ENCODE data around the gene MAST4. TPM values are rescaled to one million over a fixed set of nuclear protein-coding genes. Genes with fewer than 3 reads are reported as not detected.

The MAST4 gene
- total RNA-seq, 1 donor, result 23.2 TPM

DNA sequence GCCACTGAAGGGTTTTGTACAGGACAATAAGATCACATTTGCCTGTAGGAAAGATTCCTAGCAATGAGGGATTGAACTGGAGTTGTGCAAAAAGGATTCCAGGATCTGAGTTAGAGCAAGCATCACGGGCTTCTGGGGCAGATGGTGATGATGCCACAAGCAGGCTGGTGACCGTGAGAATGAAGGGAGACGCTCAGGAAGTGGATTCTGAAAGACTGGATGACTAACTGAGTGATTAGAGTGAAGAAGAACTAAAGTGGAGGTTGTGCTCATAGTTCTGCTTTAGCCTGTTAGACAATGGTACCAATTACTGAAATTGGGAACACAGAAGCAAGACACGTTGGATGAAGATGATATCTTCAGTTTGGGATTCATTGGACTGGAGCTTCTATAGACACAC lies 432.2 kb downstream of the MAST4 start:
- DNase-seq (ENCODE audit: low read depth), result no peak
- TF ChIP-seq, protein P1, sequence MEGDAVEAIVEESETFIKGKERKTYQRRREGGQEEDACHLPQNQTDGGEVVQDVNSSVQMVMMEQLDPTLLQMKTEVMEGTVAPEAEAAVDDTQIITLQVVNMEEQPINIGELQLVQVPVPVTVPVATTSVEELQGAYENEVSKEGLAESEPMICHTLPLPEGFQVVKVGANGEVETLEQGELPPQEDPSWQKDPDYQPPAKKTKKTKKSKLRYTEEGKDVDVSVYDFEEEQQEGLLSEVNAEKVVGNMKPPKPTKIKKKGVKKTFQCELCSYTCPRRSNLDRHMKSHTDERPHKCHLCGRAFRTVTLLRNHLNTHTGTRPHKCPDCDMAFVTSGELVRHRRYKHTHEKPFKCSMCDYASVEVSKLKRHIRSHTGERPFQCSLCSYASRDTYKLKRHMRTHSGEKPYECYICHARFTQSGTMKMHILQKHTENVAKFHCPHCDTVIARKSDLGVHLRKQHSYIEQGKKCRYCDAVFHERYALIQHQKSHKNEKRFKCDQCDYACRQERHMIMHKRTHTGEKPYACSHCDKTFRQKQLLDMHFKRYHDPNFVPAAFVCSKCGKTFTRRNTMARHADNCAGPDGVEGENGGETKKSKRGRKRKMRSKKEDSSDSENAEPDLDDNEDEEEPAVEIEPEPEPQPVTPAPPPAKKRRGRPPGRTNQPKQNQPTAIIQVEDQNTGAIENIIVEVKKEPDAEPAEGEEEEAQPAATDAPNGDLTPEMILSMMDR (IDR thresholded peaks at IDR 0.05; ENCODE audit: insufficient read depth, low read length), result no peak
- H3K4me3 ChIP-seq (ENCODE audit: low read depth, low read length), result no peak overlapping the region

DNA sequence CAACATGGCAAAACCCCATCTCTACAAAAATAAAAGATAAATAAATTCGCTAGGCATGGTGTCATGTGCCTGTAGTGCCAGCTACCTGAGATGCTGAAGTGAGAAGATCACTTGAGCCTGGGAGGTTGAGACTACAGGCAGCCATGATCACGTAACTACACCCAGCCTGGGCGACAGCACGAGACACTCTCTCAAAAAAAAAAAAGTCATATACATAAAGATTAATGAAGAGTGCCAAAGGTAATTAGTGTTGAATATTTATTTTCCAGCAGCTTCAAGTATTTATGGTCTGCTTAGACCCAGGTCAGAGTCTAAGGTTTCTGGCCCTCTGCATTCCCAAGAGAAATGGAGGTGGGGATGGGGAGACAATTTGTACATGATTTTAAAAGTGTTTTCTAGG lies 432.7 kb downstream of the MAST4 start:
- no peak for DNase-seq (ENCODE audit: low read depth)
- no peak overlapping the region for H3K4me3 ChIP-seq (ENCODE audit: low read depth, low read length)
- TF ChIP-seq, protein P1 (IDR thresholded peaks at IDR 0.05; ENCODE audit: insufficient read depth, low read length), result no peak

DNA sequence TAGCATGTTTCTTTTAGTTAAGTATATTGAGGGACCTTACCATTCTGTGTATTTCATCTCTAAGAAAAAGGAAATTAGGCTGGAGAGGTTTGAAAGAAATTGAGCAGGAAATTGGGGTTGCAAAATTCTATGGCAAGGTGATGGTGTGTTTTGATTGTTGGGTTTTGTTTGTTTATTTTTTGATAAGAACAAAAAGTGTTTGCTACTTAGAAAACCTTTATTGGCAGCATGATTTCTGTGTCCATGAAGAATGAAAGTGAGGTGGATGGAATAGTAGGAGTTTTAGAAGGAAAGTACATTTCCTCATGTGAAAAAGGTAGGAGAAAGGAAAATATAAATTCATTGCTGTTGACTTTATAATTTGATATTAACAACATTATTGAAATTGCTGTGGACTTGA lies 433.3 kb downstream of the MAST4 start:
- DNase-seq (ENCODE audit: low read depth), result no peak
- TF ChIP-seq, protein P1 (IDR thresholded peaks at IDR 0.05; ENCODE audit: insufficient read depth, low read length), result no peak
- H3K4me3 ChIP-seq (ENCODE audit: low read depth, low read length), result no peak overlapping the region

DNA sequence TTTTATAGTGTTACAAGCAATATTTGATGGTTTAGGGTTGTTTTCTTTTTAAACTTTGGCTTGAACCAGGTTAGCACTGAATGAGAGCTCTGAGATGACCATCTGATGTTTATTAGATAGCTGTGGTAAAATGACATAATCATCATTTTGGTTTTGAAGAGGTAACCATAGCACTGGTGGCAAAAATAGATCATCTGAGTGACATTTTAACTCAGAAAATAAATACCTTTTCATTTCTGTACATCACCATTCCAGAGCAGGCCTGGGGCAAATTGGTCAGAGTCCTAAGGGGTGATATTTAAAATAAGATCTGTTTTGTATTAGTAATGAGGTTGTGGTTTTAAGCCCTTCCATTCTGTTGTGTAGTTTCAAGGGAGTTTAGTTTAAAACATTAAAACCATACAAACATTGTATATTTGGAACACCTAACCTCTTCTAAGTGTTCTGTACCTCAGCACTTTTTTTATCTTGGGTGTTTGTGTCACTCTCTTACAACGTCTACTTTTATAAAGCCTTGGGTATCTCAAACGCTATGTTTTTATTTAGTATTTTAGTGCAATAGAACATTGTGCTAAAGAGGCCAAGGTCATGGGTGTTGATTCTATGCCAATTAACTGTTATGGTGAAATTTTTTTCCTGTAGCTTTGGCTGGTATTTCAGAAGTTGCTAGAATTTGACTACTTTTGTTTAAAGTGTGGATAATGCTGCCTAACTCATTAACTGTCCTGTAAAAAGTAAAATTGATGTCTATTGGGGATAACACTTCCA lies 434.3 kb downstream of the MAST4 start:
- H3K4me3 ChIP-seq (ENCODE audit: low read depth, low read length), result no peak overlapping the region
- TF ChIP-seq, protein P1 (IDR thresholded peaks at IDR 0.05; ENCODE audit: insufficient read depth, low read length), result no peak
- no peak for DNase-seq (ENCODE audit: low read depth)

DNA sequence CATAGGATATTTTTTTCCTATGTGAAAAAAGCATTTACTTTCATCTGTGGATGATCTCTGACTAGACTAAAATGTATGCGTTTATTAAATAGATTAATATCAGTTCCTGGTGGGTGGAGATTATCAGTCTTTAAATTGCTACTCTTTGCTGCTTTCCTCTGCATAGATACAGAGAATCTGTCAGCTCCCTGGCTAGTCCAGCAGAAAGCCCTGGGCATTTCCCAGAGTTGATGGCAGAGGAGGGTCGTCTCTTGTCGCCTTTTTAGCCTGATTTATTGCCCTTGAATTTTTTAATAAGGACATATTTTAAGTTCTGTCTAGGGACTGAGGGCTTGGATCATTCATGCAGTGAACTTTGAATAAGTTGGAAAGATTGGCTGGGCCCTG lies 434.9 kb downstream of the MAST4 start:
- TF ChIP-seq, protein P1 (IDR thresholded peaks at IDR 0.05; ENCODE audit: insufficient read depth, low read length), result no peak
- DNase-seq (ENCODE audit: low read depth), result no peak
- H3K4me3 ChIP-seq (ENCODE audit: low read depth, low read length), result no peak overlapping the region

DNA sequence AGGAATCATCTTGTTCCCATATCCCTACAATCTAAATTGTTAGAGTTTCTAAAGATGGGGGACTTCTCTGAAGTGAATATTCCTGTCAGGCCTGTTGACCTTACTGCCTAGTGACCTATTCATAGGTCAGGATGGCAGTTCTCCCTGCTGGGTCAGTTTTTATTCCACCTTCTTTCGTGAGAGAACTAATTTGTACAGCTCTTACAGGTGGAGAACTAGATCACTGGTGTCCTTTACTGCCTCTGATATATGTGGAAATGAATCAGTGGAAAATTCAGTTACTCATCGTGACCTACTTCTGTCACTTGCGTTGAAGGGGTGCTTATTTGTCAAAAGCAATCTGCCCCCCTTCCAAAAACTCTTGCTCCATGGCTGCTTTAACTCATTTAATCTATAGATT lies 435.5 kb downstream of the MAST4 start:
- DNase-seq (ENCODE audit: low read depth), result no peak
- no peak overlapping the region for H3K4me3 ChIP-seq (ENCODE audit: low read depth, low read length)
- TF ChIP-seq, protein P1 (IDR thresholded peaks at IDR 0.05; ENCODE audit: insufficient read depth, low read length), result no peak

All from fibroblast of the aortic adventitia (primary cell).